Mononuclear cell (primary cell): ENCODE measurements around the gene SLC24A3. TPM values are rescaled to one million over a fixed set of nuclear protein-coding genes. Genes with fewer than 3 reads are reported as not detected.

Source experiments
- H3K27me3 ChIP-seq: 2 replicates; pipeline ENCODE4 v1.6.0; 2011; ENCODE audit warnings: low read length, control low read depth; ENCODE audit not compliant: insufficient read depth
- H3K4me1 ChIP-seq: 2 replicates; pipeline ENCODE4 v1.5.1; 2011; ENCODE audit warnings: mild to moderate bottlenecking, low read length, control low read depth; ENCODE audit not compliant: insufficient read depth
- H3K4me3 ChIP-seq: 2 replicates; pipeline ENCODE4 v1.5.1; 2011; ENCODE audit warnings: mild to moderate bottlenecking, low read length, moderate library complexity
- H3K9me3 ChIP-seq: 2 replicates; pipeline ENCODE4 v1.5.1; 2011; ENCODE audit warnings: low read depth, mild to moderate bottlenecking, control low read depth, low read length
- total RNA-seq: library from RNA; depleted of rRNA; stranded (reverse); fragments of >200 nt; gene quantifications from one replicate; pipeline ENCODE4 v1.2.3, GENCODE V29; 2012

The SLC24A3 gene
- total RNA-seq, 1 donor: 1.0 TPM

GRCh38 chr20:19758501-19759331, 546.3 kb downstream of the SLC24A3 start:
- H3K9me3 ChIP-seq: no peaks in the 10 kb centered on the region
- H3K4me3 ChIP-seq: peak overlapping the region; percentile 47
- peaks cover 33% of the 10 kb centered on the region for H3K4me1 ChIP-seq
- peaks cover 14% of the 10 kb centered on the region for H3K27me3 ChIP-seq

GRCh38 chr20:19760371-19760721, 547.9 kb downstream of the SLC24A3 start:
- Histone ChIP-seq H3K9me3 (no peaks in the 10 kb centered on the region), H3K4me1 (peaks cover 33% of the 10 kb centered on the region), H3K27me3 (peaks cover 14% of the 10 kb centered on the region), H3K4me3 (no peak overlapping the region)

- Histone ChIP-seq H3K27me3 (peaks cover 14% of the 10 kb centered on the region), H3K4me3 (no peak overlapping the region), H3K4me1 (peaks cover 33% of the 10 kb centered on the region), H3K9me3 (no peaks in the 10 kb centered on the region)
Measured at GRCh38 chr20:19761326-19761725, 548.9 kb downstream of the SLC24A3 start.

GRCh38 chr20:19761841-19762240, 549.4 kb downstream of the SLC24A3 start:
- peaks cover 31% of the 10 kb centered on the region for H3K4me1 ChIP-seq
- no peaks in the 10 kb centered on the region for H3K9me3 ChIP-seq
- H3K4me3 ChIP-seq: no peak overlapping the region
- peaks cover 14% of the 10 kb centered on the region for H3K27me3 ChIP-seq

GRCh38 chr20:19764207-19764606, 551.8 kb downstream of the SLC24A3 start:
- H3K27me3 ChIP-seq: peaks cover 1% of the 10 kb centered on the region
- no peak overlapping the region for H3K4me3 ChIP-seq
- H3K9me3 ChIP-seq: no peaks in the 10 kb centered on the region
- H3K4me1 ChIP-seq: peaks cover 16% of the 10 kb centered on the region

GRCh38 chr20:19765266-19765665, 552.8 kb downstream of the SLC24A3 start:
- H3K4me3 ChIP-seq: no peak overlapping the region
- no peaks in the 10 kb centered on the region for H3K9me3 ChIP-seq
- H3K27me3 ChIP-seq: no peaks in the 10 kb centered on the region
- peaks cover 5% of the 10 kb centered on the region for H3K4me1 ChIP-seq

GRCh38 chr20:19765913-19766312, 553.5 kb downstream of the SLC24A3 start:
- H3K27me3 ChIP-seq: no peaks in the 10 kb centered on the region
- no peak overlapping the region for H3K4me3 ChIP-seq
- H3K4me1 ChIP-seq: no peaks in the 10 kb centered on the region
- no peaks in the 10 kb centered on the region for H3K9me3 ChIP-seq

GRCh38 chr20:19767070-19767469, 554.6 kb downstream of the SLC24A3 start:
- no peaks in the 10 kb centered on the region for H3K27me3 ChIP-seq
- H3K4me3 ChIP-seq: no peak overlapping the region
- H3K4me1 ChIP-seq: no peaks in the 10 kb centered on the region
- H3K9me3 ChIP-seq: no peaks in the 10 kb centered on the region

- H3K27me3 ChIP-seq: no peaks in the 10 kb centered on the region
- H3K4me3 ChIP-seq: no peak overlapping the region
- no peaks in the 10 kb centered on the region for H3K4me1 ChIP-seq
- H3K9me3 ChIP-seq: no peaks in the 10 kb centered on the region
Measured at GRCh38 chr20:19768325-19768842, 555.9 kb downstream of the SLC24A3 start.

- Histone ChIP-seq H3K4me1 (no peaks in the 10 kb centered on the region), H3K4me3 (no peak overlapping the region), H3K9me3 (no peaks in the 10 kb centered on the region), H3K27me3 (no peaks in the 10 kb centered on the region)
Measured at GRCh38 chr20:19769507-19769906, 557.1 kb downstream of the SLC24A3 start.

- Histone ChIP-seq H3K9me3 (no peaks in the 10 kb centered on the region), H3K27me3 (no peaks in the 10 kb centered on the region), H3K4me1 (no peaks in the 10 kb centered on the region), H3K4me3 (no peak overlapping the region)
Measured at GRCh38 chr20:19770375-19770774, 557.9 kb downstream of the SLC24A3 start.

- H3K27me3 ChIP-seq: no peaks in the 10 kb centered on the region
- H3K9me3 ChIP-seq: no peaks in the 10 kb centered on the region
- H3K4me1 ChIP-seq: no peaks in the 10 kb centered on the region
- no peak overlapping the region for H3K4me3 ChIP-seq
Measured at GRCh38 chr20:19771031-19771430, 558.6 kb downstream of the SLC24A3 start.
